Choroid plexus epithelial cell (primary cell): Measurements from ENCODE around the gene RALGDS.
"Not testable (repeated sequence)": the region's sequence is repeated elsewhere in the genome, so short reads cannot be mapped to it uniquely, and the experiment has no call there.

Experiments used
- DNase-seq: peaks from one replicate; pipeline ENCODE4 v3.0.0-alpha.2; 2010; ENCODE audit warnings: low read depth
- H3K4me3 ChIP-seq: 2 replicates; pipeline ENCODE4 v1.5.1; 2011; ENCODE audit warnings: low read depth, mild to moderate bottlenecking, control low read depth, low read length, moderate library complexity
- TF ChIP-seq, protein P1 (sequence below): conservative IDR thresholded peaks from 2 replicates; pipeline ENCODE4 v1.5.1; 2011; ENCODE audit warnings: low read depth, mild to moderate bottlenecking, control low read depth, inconsistent platforms, low read length, moderate library complexity

Gene RALGDS

DNA sequence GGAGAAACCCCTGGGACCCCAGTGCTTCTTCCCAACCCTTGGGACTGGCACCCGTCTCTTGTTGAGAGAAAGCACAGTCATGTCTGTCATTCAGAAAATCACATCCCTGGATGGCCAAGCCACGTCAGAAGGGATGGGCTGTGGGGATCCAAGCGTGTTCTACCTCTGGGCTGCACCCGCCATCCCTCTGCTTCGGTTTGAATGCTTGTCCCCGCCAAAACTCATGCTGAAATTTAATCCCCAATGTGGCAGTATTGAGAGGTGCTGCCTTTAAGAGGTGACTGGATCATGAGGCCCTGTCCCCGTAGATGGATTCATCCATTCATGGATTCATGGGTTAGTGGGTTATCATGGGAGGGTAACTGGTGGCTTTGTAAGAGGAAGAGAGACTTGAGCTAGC, 32.3 kb downstream of the RALGDS start:
- no peak for DNase-seq
- no peak overlapping the region for H3K4me3 ChIP-seq
- TF ChIP-seq, protein P1, sequence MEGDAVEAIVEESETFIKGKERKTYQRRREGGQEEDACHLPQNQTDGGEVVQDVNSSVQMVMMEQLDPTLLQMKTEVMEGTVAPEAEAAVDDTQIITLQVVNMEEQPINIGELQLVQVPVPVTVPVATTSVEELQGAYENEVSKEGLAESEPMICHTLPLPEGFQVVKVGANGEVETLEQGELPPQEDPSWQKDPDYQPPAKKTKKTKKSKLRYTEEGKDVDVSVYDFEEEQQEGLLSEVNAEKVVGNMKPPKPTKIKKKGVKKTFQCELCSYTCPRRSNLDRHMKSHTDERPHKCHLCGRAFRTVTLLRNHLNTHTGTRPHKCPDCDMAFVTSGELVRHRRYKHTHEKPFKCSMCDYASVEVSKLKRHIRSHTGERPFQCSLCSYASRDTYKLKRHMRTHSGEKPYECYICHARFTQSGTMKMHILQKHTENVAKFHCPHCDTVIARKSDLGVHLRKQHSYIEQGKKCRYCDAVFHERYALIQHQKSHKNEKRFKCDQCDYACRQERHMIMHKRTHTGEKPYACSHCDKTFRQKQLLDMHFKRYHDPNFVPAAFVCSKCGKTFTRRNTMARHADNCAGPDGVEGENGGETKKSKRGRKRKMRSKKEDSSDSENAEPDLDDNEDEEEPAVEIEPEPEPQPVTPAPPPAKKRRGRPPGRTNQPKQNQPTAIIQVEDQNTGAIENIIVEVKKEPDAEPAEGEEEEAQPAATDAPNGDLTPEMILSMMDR = no peak

- H3K4me3 ChIP-seq = no peak overlapping the region
- TF ChIP-seq, protein P1 = no peak
- DNase-seq = no peak
Measured at GRCh38 chr9:133088146-133088750, 32.8 kb downstream of the RALGDS start.

DNA sequence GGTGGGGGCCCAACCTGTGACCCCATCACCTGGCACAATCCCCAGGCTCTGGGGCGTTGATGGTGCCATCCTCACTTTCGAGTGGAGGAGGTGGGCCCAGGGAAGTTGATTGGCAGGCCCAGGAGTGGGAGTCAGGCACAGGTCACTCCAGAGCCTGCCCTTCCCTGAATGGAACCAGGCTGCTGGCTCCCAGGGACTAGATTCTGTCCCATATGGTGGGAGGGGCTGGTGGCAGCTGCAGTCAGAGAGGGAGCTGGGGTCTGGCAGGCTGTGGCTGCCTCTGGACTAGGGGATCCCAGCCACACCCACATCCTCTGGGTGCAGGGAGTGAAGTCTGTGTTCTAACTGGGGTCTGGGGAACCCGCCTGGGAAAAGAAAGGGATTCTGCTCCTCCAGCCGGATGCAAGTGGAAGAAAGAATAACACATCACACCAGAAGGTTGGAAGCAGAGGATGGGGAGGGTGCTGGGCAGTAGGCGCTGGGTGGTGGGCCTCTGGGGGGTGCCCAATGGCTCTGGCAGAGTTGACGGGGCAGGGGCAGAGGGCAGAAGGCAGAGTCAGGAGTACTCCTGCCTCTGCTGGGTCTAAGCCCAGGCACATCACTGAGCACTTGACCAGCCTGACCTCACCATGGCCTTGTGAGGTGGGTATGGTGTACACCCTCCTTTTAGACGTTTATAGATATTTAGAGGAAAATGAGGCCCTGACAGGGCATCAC, 33.5 kb downstream of the RALGDS start:
- H3K4me3 ChIP-seq = no peak overlapping the region
- no peak for DNase-seq
- TF ChIP-seq, protein P1 = no peak

DNA sequence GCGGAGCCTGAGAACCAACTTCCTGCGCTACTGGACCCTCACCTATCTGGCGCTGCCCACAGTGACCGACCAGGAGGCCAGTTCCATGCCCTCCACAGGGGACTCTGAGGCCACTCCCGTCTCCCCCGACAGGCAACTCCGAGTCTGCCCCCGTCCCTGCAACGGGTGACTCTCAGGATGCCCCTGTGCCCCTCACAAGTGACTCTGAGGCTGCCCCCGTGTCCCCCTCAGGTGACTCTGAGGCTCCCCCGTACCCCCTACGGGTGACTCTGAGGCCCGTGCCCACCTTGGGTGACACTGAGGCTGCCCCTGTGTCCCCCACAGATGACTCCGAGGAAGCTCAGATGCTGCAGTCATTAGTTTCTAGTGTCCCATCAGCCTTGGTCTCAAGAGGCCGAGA, 34.1 kb downstream of the RALGDS start:
- H3K4me3 ChIP-seq = no peak overlapping the region
- DNase-seq = no peak
- TF ChIP-seq, protein P1 = no peak

DNA sequence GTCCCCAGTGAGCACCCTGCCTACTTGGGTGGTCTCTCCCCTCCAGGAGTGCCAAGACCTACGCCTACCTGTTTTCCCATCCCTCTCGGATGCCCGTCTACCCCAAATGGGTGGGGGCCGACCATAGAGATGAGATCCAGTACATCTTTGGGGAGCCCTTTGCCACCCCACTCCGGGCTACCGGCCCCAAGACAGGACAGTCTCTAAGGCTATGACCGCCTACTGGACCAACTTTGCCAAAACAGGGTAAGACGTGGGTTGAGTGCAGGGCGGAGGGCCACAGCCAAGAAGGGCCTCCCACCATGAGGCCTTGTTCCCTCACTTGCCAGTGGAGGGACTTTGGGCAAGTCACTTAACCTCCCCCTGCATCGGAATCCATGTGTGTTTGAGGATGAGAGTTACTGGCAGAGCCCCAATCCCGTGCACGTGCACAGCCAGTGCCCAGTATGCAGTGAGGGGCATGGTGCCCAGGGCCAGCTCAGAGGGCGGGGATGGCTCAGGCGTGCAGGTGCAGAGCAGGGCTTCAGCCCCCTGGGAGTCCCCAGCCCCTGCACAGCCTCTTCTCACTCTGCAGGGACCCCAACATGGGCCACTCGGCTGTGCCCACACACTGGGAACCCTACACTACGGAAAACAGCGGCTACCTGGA, 34.7 kb downstream of the RALGDS start:
- not testable (repeated sequence) for DNase-seq, H3K4me3 ChIP-seq

DNA sequence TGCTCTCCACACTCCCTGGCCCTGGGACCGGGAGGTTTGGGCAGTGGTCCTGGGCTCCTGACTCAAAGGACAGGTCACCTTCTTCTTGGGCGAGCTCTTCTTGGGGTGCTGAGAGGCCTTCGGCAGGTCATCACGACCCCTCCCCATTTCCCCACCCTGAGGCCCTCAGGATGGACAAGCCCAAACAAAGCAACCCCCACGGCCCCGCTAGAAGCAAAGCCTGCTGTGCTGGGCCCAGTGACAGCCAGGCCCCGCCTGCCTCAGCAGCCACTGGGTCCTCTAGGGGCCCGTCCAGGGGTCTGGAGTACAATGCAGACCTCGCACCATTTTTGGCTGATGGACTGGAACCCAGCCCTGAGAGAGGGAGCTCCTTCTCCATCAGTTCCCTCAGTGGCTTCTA, 37.4 kb downstream of the RALGDS start:
- not testable (repeated sequence) for H3K4me3 ChIP-seq, DNase-seq

GRCh38 chr9:133081957-133082644, 38.9 kb downstream of the RALGDS start:
- DNase-seq, H3K4me3 ChIP-seq: not testable (repeated sequence)

GRCh38 chr9:133080786-133081779, 40.0 kb downstream of the RALGDS start:
- H3K4me3 ChIP-seq, DNase-seq: not testable (repeated sequence)
